ENCODE data around the gene PACS1. TPM values are rescaled to one million over a fixed set of nuclear protein-coding genes. Genes with fewer than 3 reads are reported as not detected.
A peak's percentile ranks its signal among the peaks of the same experiment; 100 is the strongest.

The PACS1 gene
- total RNA-seq, 3 donors from 2014 or later (not counting 1 experiment from before 2014, with no cell fraction given) = 176 to 204 (median 186) TPM

GRCh38 chr11:66068923-66069714, 953 bp upstream of the PACS1 start:
- Histone ChIP-seq H3K27me3 (ENCODE audit: control insufficient read depth, insufficient read depth, low read length) (no peaks in the 10 kb centered on the region), H3K9me3 (ENCODE audit: control insufficient read depth, insufficient read depth, low read length) (no peaks in the 10 kb centered on the region), H3K27ac (ENCODE audit: low read length) (peak overlapping the region; percentile 88), H3K4me3 (ENCODE audit: low read length) (peak overlapping the region; percentile 39), H3K4me1 (ENCODE audit: control insufficient read depth, insufficient read depth, low read length) (peaks cover 39% of the 10 kb centered on the region), H3K36me3 (ENCODE audit: control insufficient read depth, insufficient read depth, low read length) (peaks cover 48% of the 10 kb centered on the region)
- Mint-ChIP-seq H3K27ac (peak overlapping the region; percentile 93 to 95), H3K4me1 (peaks cover 58 to 62% of the 10 kb centered on the region in 2 donors), H3K36me3 (peaks cover 23% of the 10 kb centered on the region), H3K27me3 (ENCODE audit: low read depth in 2 of 2) (no peaks in the 10 kb centered on the region), H3K9me3 (no peaks in the 10 kb centered on the region), H3K4me3 (peak overlapping the region; percentile 90)
- intact Hi-C loops (cut with micrococcal nuclease) = loop anchor here (2.0 kb wide), 1 partner anchor 66 kb away; no protein-coding TSS in a partner anchor
- peak; percentile 6 to 13 (median 7) for ATAC-seq
- TF ChIP-seq CTCF (IDR thresholded peaks at IDR 0.05) = no peak
- peak; percentile 37 to 67 for DNase-seq
- whole genome bisulfite sequencing (ENCODE audit: insufficient coverage) = 22% methylated on average over 14 of the region's 14 CpGs

GRCh38 chr11:66070604-66071380, 720 bp downstream of the PACS1 start:
- intact Hi-C loops (cut with micrococcal nuclease) = loop anchor here (1.0 to 2.0 kb wide), 2 partner anchors 18 to 56 kb away; partner anchors contain the start of gene SF3B2
- Mint-ChIP-seq H3K9me3 (no peaks in the 10 kb centered on the region), H3K27ac (peak overlapping the region; percentile 89 to 91), H3K36me3 (peaks cover 9% of the 10 kb centered on the region), H3K27me3 (ENCODE audit: low read depth in 2 of 2) (no peaks in the 10 kb centered on the region), H3K4me3 (peak overlapping the region; percentile 94), H3K4me1 (peaks cover 58 to 62% of the 10 kb centered on the region in 2 donors)
- ATAC-seq = peak; percentile 3 to 5 (median 3)
- WGBS (ENCODE audit: insufficient coverage) = under 1% methylated on average over 59 of the region's 60 CpGs
- DNase-seq = peak in 1 of 2 donors; percentile 51
- Histone ChIP-seq H3K36me3 (ENCODE audit: control insufficient read depth, insufficient read depth, low read length) (peaks cover 39% of the 10 kb centered on the region), H3K9me3 (ENCODE audit: control insufficient read depth, insufficient read depth, low read length) (no peaks in the 10 kb centered on the region), H3K27me3 (ENCODE audit: control insufficient read depth, insufficient read depth, low read length) (no peaks in the 10 kb centered on the region), H3K27ac (ENCODE audit: low read length) (peak overlapping the region; percentile 62), H3K4me3 (ENCODE audit: low read length) (peak overlapping the region; percentile 77), H3K4me1 (ENCODE audit: control insufficient read depth, insufficient read depth, low read length) (peaks cover 39% of the 10 kb centered on the region)
- TF ChIP-seq CTCF (IDR thresholded peaks at IDR 0.05) = no peak

GRCh38 chr11:66071381-66071801, 1.3 kb downstream of the PACS1 start:
- peak overlapping the region; percentile 89 to 91 for H3K27ac Mint-ChIP-seq
- H3K36me3 Mint-ChIP-seq = peaks cover 9% of the 10 kb centered on the region
- H3K27ac ChIP-seq (ENCODE audit: low read length) = peak overlapping the region; percentile 62
- TF ChIP-seq CTCF (IDR thresholded peaks at IDR 0.05) = no peak
- peaks cover 37% of the 10 kb centered on the region for H3K36me3 ChIP-seq (ENCODE audit: control insufficient read depth, insufficient read depth, low read length)
- no peaks in the 10 kb centered on the region for H3K27me3 ChIP-seq (ENCODE audit: control insufficient read depth, insufficient read depth, low read length)
- peaks cover 39% of the 10 kb centered on the region for H3K4me1 ChIP-seq (ENCODE audit: control insufficient read depth, insufficient read depth, low read length)
- no peaks in the 10 kb centered on the region for H3K9me3 ChIP-seq (ENCODE audit: control insufficient read depth, insufficient read depth, low read length)
- WGBS (ENCODE audit: insufficient coverage) = 0% methylated on average over 1 of the region's 2 CpGs
- H3K4me3 Mint-ChIP-seq = peak overlapping the region; percentile 94
- intact Hi-C loops (cut with micrococcal nuclease) = loop anchor here (2.0 kb wide), 1 partner anchor 55 kb away; no protein-coding TSS in a partner anchor
- peaks cover 55 to 58% of the 10 kb centered on the region in 2 donors for H3K4me1 Mint-ChIP-seq
- peak in 1 of 3 donors; percentile 8 for ATAC-seq
- DNase-seq = peak in 1 of 2 donors; percentile 61
- H3K4me3 ChIP-seq (ENCODE audit: low read length) = peak overlapping the region; percentile 77
- no peaks in the 10 kb centered on the region for H3K9me3 Mint-ChIP-seq
- H3K27me3 Mint-ChIP-seq (ENCODE audit: low read depth in 2 of 2) = no peaks in the 10 kb centered on the region
